Neural progenitor cell (in vitro differentiated cells): ENCODE results near the gene NOP10. TPM values are rescaled to one million over a fixed set of nuclear protein-coding genes. Genes with fewer than 3 reads are reported as not detected.
"Not testable (repeated sequence)": the region's sequence is repeated elsewhere in the genome, so short reads cannot be mapped to it uniquely, and the experiment has no call there.

Source experiments
- DNase-seq: peaks from one replicate; pipeline ENCODE4 v3.0.0-alpha.2; 2016; ENCODE audit warnings: low spot score
- H2AFZ ChIP-seq: fragments of 200-600 bp; sonication (generic); replicated peaks from 2 replicates; pipeline ENCODE4 v1.6.1; 2016; ENCODE audit warnings: antibody characterized with exemption
- H3F3A ChIP-seq: fragments of 200-600 bp; sonication (generic); 2 replicates; pipeline ENCODE4 v1.6.1; 2016; ENCODE audit warnings: antibody characterized with exemption, low read depth
- H3K27ac ChIP-seq: fragments of 200-600 bp; sonication (generic); 2 replicates; pipeline ENCODE4 v1.5.1; 2016; ENCODE audit warnings: mild to moderate bottlenecking
- H3K27me3 ChIP-seq: fragments of 200-600 bp; sonication (generic); 2 replicates; pipeline ENCODE4 v1.6.1; 2016; ENCODE audit warnings: mild to moderate bottlenecking, moderate library complexity
- H3K36me3 ChIP-seq: fragments of 200-600 bp; sonication (generic); 2 replicates; pipeline ENCODE4 v1.5.1; 2016
- H3K4me1 ChIP-seq: fragments of 200-600 bp; sonication (generic); 2 replicates; pipeline ENCODE4 v1.6.1; 2016; ENCODE audit warnings: mixed run types
- H3K4me2 ChIP-seq: fragments of 200-600 bp; sonication (generic); 2 replicates; pipeline ENCODE4 v1.6.1; 2016
- H3K4me3 ChIP-seq: fragments of 200-600 bp; sonication (generic); 2 replicates; pipeline ENCODE4 v1.5.1; 2016
- H3K79me2 ChIP-seq: fragments of 200-600 bp; sonication (generic); 2 replicates; pipeline ENCODE4 v1.6.1; 2016; ENCODE audit warnings: low read depth
- H3K9ac ChIP-seq: fragments of 200-600 bp; sonication (generic); 2 replicates; pipeline ENCODE4 v1.6.1; 2016
- H3K9me3 ChIP-seq: fragments of 200-600 bp; sonication (generic); 2 replicates; pipeline ENCODE4 v1.5.1; 2016; ENCODE audit warnings: low read depth
- H4K20me1 ChIP-seq: fragments of 200-600 bp; sonication (generic); 2 replicates; pipeline ENCODE4 v1.6.1; 2016; ENCODE audit warnings: low read depth
- H3K27ac Mint-ChIP-seq: 3 replicates; pipeline ENCODE4 v1.8.0; 2021; ENCODE audit warnings: mixed read lengths
- H3K27me3 Mint-ChIP-seq: 2 replicates; pipeline ENCODE4 v1.8.0; 2022; ENCODE audit warnings: low read depth, mild to moderate bottlenecking, inconsistent platforms, moderate library complexity, mixed read lengths; ENCODE audit not compliant: insufficient read depth
- H3K36me3 Mint-ChIP-seq: 3 replicates; pipeline ENCODE4 v1.8.0; 2021; ENCODE audit warnings: mixed read lengths
- H3K4me1 Mint-ChIP-seq: 3 replicates; pipeline ENCODE4 v1.8.0; 2021; ENCODE audit warnings: mixed read lengths
- H3K4me3 Mint-ChIP-seq: 3 replicates; pipeline ENCODE4 v1.8.0; 2021; ENCODE audit warnings: mild to moderate bottlenecking, moderate library complexity, mixed read lengths
- H3K9me3 Mint-ChIP-seq: 3 replicates; pipeline ENCODE4 v1.8.0; 2020; ENCODE audit warnings: mixed read lengths
- EZH2 ChIP-seq: fragments of 200-600 bp; sonication (generic); IDR thresholded peaks from 2 replicates; pipeline ENCODE4 v1.6.1; 2017; ENCODE audit warnings: antibody characterized with exemption, mild to moderate bottlenecking, moderate library complexity
- EZH2phosphoT487 ChIP-seq: fragments of 200-600 bp; sonication (generic); IDR thresholded peaks from 2 replicates; pipeline ENCODE4 v1.6.1; 2017; ENCODE audit warnings: antibody characterized with exemption
- total RNA-seq: library from RNA; depleted of rRNA; stranded (reverse); fragments of >200 nt; gene quantifications from 2 replicates; pipeline ENCODE4 v1.2.3, GENCODE V29; 2015; ENCODE audit warnings: low replicate concordance
- TF ChIP-seq, protein P1 (sequence below): fragments of 200-600 bp; sonication (generic); IDR thresholded peaks from 2 replicates; pipeline ENCODE4 v1.5.1; 2017; ENCODE audit warnings: antibody characterized with exemption, mild to moderate bottlenecking

The NOP10 gene
- total RNA-seq, 1 donor from 2014 or later = 123 TPM

GRCh38 chr15:34376856-34377255 lies 33.9 kb upstream of the NOP10 start:
- H3K9me3 Mint-ChIP-seq = no peaks in the 10 kb centered on the region
- no peak overlapping the region for H2AFZ ChIP-seq
- no peaks in the 10 kb centered on the region for H3K79me2 ChIP-seq
- H3K27me3 ChIP-seq = no peaks in the 10 kb centered on the region
- H3K27me3 Mint-ChIP-seq = no peaks in the 10 kb centered on the region
- H4K20me1 ChIP-seq = no peaks in the 10 kb centered on the region
- no peak overlapping the region for H3K4me3 ChIP-seq
- H3F3A ChIP-seq = no peaks in the 10 kb centered on the region
- H3K4me1 Mint-ChIP-seq = no peaks in the 10 kb centered on the region
- TF ChIP-seq EZH2 (no peak), EZH2phosphoT487 (no peak)
- TF ChIP-seq, protein P1, sequence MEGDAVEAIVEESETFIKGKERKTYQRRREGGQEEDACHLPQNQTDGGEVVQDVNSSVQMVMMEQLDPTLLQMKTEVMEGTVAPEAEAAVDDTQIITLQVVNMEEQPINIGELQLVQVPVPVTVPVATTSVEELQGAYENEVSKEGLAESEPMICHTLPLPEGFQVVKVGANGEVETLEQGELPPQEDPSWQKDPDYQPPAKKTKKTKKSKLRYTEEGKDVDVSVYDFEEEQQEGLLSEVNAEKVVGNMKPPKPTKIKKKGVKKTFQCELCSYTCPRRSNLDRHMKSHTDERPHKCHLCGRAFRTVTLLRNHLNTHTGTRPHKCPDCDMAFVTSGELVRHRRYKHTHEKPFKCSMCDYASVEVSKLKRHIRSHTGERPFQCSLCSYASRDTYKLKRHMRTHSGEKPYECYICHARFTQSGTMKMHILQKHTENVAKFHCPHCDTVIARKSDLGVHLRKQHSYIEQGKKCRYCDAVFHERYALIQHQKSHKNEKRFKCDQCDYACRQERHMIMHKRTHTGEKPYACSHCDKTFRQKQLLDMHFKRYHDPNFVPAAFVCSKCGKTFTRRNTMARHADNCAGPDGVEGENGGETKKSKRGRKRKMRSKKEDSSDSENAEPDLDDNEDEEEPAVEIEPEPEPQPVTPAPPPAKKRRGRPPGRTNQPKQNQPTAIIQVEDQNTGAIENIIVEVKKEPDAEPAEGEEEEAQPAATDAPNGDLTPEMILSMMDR = no peak
- no peak overlapping the region for H3K4me2 ChIP-seq
- H3K36me3 Mint-ChIP-seq = peaks cover 6% of the 10 kb centered on the region
- H3K9ac ChIP-seq = no peak overlapping the region
- no peaks in the 10 kb centered on the region for H3K9me3 ChIP-seq
- DNase-seq = no peak
- H3K27ac ChIP-seq = no peak overlapping the region
- no peak overlapping the region for H3K4me3 Mint-ChIP-seq
- H3K27ac Mint-ChIP-seq = no peak overlapping the region
- no peaks in the 10 kb centered on the region for H3K36me3 ChIP-seq
- H3K4me1 ChIP-seq = no peaks in the 10 kb centered on the region

- H3K4me1 ChIP-seq, H3K4me3 Mint-ChIP-seq, H3K27me3 Mint-ChIP-seq, H3K27me3 ChIP-seq, DNase-seq, H3K4me3 ChIP-seq, H3K79me2 ChIP-seq, H3K27ac Mint-ChIP-seq, H3K4me2 ChIP-seq, H3K36me3 ChIP-seq, H3K9me3 ChIP-seq, H3F3A ChIP-seq, H3K9ac ChIP-seq, H3K36me3 Mint-ChIP-seq, H3K9me3 Mint-ChIP-seq, H4K20me1 ChIP-seq, H2AFZ ChIP-seq, H3K27ac ChIP-seq, H3K4me1 Mint-ChIP-seq: not testable (repeated sequence)
Observed at GRCh38 chr15:34375541-34375940, 32.6 kb upstream of the NOP10 start.

DNA sequence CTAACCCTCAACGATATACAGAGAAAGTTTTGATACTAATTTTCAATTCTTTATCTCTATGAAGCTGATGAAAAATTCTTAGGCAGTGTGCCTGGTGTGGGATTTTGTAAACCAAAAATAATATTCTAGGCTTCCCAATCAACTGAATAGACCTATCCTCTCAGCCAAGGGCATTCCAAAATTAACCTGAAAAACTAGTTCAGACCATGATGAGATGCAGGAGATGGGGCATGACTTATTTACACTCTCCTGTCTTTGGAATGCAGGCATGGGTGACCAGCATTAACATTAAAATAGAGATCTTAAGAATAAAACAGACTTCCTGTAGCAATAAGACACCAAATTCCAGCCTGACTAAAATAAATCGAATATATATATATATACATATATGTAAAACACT lies 31.9 kb upstream of the NOP10 start:
- H3K27ac ChIP-seq = no peak overlapping the region
- no peaks in the 10 kb centered on the region for H3K27me3 ChIP-seq
- no peaks in the 10 kb centered on the region for H3K4me1 ChIP-seq
- H3K9ac ChIP-seq = no peak overlapping the region
- Mint-ChIP-seq H3K4me1 (no peaks in the 10 kb centered on the region), H3K36me3 (peaks cover 4% of the 10 kb centered on the region), H3K27me3 (peaks cover 2% of the 10 kb centered on the region), H3K27ac (no peak overlapping the region), H3K9me3 (no peaks in the 10 kb centered on the region), H3K4me3 (no peak overlapping the region)
- H3K4me3 ChIP-seq = no peak overlapping the region
- H3F3A ChIP-seq = no peaks in the 10 kb centered on the region
- no peaks in the 10 kb centered on the region for H4K20me1 ChIP-seq
- H3K4me2 ChIP-seq = no peak overlapping the region
- no peaks in the 10 kb centered on the region for H3K9me3 ChIP-seq
- DNase-seq = no peak
- no peaks in the 10 kb centered on the region for H3K79me2 ChIP-seq
- H2AFZ ChIP-seq = no peak overlapping the region
- no peaks in the 10 kb centered on the region for H3K36me3 ChIP-seq
- TF ChIP-seq, protein P1 = no peak
- TF ChIP-seq EZH2 (no peak), EZH2phosphoT487 (no peak)

GRCh38 chr15:34373951-34374350 lies 31.0 kb upstream of the NOP10 start:
- no peaks in the 10 kb centered on the region for H3K9me3 ChIP-seq
- H3F3A ChIP-seq = no peaks in the 10 kb centered on the region
- H3K36me3 Mint-ChIP-seq = peaks cover 4% of the 10 kb centered on the region
- H2AFZ ChIP-seq = no peak overlapping the region
- H3K27me3 ChIP-seq = no peaks in the 10 kb centered on the region
- no peak overlapping the region for H3K9ac ChIP-seq
- peaks cover 2% of the 10 kb centered on the region for H3K27me3 Mint-ChIP-seq
- H3K36me3 ChIP-seq = no peaks in the 10 kb centered on the region
- TF ChIP-seq EZH2phosphoT487 (no peak), EZH2 (no peak)
- TF ChIP-seq, protein P1 = no peak
- H3K4me3 ChIP-seq = no peak overlapping the region
- no peak overlapping the region for H3K4me2 ChIP-seq
- H3K4me1 ChIP-seq = no peaks in the 10 kb centered on the region
- no peaks in the 10 kb centered on the region for H3K79me2 ChIP-seq
- H3K4me3 Mint-ChIP-seq = no peak overlapping the region
- no peaks in the 10 kb centered on the region for H3K4me1 Mint-ChIP-seq
- H3K9me3 Mint-ChIP-seq = no peaks in the 10 kb centered on the region
- H3K27ac ChIP-seq = no peak overlapping the region
- no peak for DNase-seq
- H3K27ac Mint-ChIP-seq = no peak overlapping the region
- no peaks in the 10 kb centered on the region for H4K20me1 ChIP-seq
